Adrenal gland (tissue), 12 donors: ENCODE results near the gene KCNS1. TPM values are rescaled to one million over a fixed set of nuclear protein-coding genes. Genes with fewer than 3 reads are reported as not detected.

Experiments used
- DNase-seq, 7 donors: peaks; one replicate each; pipeline ENCODE4 v3.0.0-alpha.2; 2019 to 2020
- H3K27ac ChIP-seq, 5 donors: fragments of 200-600 bp; sonication (generic) in 4 of 5; 1 replicate in 3 of 5; 2 replicates in 2 of 5; pipeline versions ENCODE4 v1.5.1 to v1.8.0; 2016 to 2020; ENCODE audit warnings: mild to moderate bottlenecking in 1 of 5
- H3K27me3 ChIP-seq: fragments of 200-600 bp; 2 replicates; pipeline ENCODE4 v1.8.0; 2021
- H3K36me3 ChIP-seq, 2 donors: fragments of 200-600 bp; replicated peaks in 1 of 2; 1 replicate in 1 of 2; 2 replicates in 1 of 2; pipeline versions ENCODE4 v1.5.1 to v1.8.0; 2018 to 2022
- H3K4me1 ChIP-seq, 2 donors: fragments of 200-600 bp; replicated peaks in 1 of 2; 1 replicate in 1 of 2; 2 replicates in 1 of 2; pipeline versions ENCODE4 v1.5.1 to v1.8.0; 2018 to 2021
- H3K4me3 ChIP-seq, 4 donors: fragments of 200-600 bp; sonication (generic) in 3 of 4; one replicate each; pipeline ENCODE4 v1.5.1; 2016 to 2018
- H3K9me3 ChIP-seq, 3 donors: fragments of 200-600 bp; sonication (generic) in 1 of 3; replicated peaks in 1 of 3; 1 replicate in 2 of 3; 2 replicates in 1 of 3; pipeline versions ENCODE4 v1.5.1 to v1.8.0; 2016 to 2021
- CTCF ChIP-seq, 6 experiments: fragments of 450-650 bp in 4 of 6; fragments of 200-600 bp in 2 of 6; sonication (generic) in 1 of 6; IDR thresholded peaks; 1 replicate in 5 of 6; 2 replicates in 1 of 6; pipeline versions ENCODE4 v1.5.1 to v1.8.0; 2016 to 2021; ENCODE audit warnings: antibody characterized with exemption in 6 of 6, mild to moderate bottlenecking in 2 of 6, moderate library complexity in 1 of 6
- POLR2A ChIP-seq, 2 donors: fragments of 450-650 bp; IDR thresholded peaks; one replicate each; pipeline ENCODE4 v1.6.1; 2017; ENCODE audit warnings: antibody characterized with exemption in 2 of 2, mild to moderate bottlenecking in 2 of 2, moderate library complexity in 1 of 2
- WGBS, 4 donors: extraction: QIAGEN DNeasy Blood & Tissue Kit in 2 of 4; methylation state at CpG; one replicate each; pipeline versions ENCODE4 v1.1.5 to v1.1.7; 2013 to 2017; 5-methylcytosine and 5-hydroxymethylcytosine counted together
- intact Hi-C, 2 donors: fragments of 100-400 bp; cut with DNase I; formaldehyde crosslinking; loops; one replicate each; pipeline versions ENCODE4 v1.14.1 to v1.15.0; 2022 to 2023
- polyA plus RNA-seq, 3 donors: library from polyadenylated mRNA; stranded (reverse); fragments of 200-250 nt in 2 of 3; fragments of 350-450 nt in 1 of 3; fragmentation: Illumina TruSeq in 1 of 3; extraction: RNeasy Lipid Tissue Mini Kit (QIAGEN cat#74804) in 1 of 3; gene quantifications; one replicate each; pipeline ENCODE4 v1.2.3, GENCODE V29; 2013 to 2014
- total RNA-seq, 9 donors: library from RNA; depleted of rRNA in 4 of 9; stranded (reverse); fragments of >200 nt in 4 of 9; fragments of 120-200 nt in 1 of 9; fragmentation: NEBNext Ultra II Directional in 1 of 9; extraction: Animal tissue kit (Norgen Biotek cat#: 25700) in 1 of 9; gene quantifications; one replicate each; pipeline versions ENCODE4 v1.1.0 to v1.2.4, GENCODE V29; 2013 to 2023
- donor health status: healthy with polysubstance abuse.
- donor health status: Bipolar disorder and iron deficiency.
- donor health status: DM: yes; HTN: yes; CAD: no.
- donor health status: DM: no; HTN: no; CAD: no.
- donor health status: DM: no; HTN: no; CAD: no.
- donor health status: DM: yes; HTN: yes; CAD: no.

KCNS1 gene
- total and polyA plus RNA-seq, 12 donors: 0.21 to 3.7 (median 0.42) TPM

- TF ChIP-seq POLR2A (IDR thresholded peaks at IDR 0.05) (no peak), CTCF (IDR thresholded peaks at IDR 0.05) (no peak)
- DNase-seq: no peak
- Histone ChIP-seq H3K9me3 (no peaks in the 10 kb centered on the region), H3K4me3 (no peak overlapping the region), H3K4me1 (peaks cover 0 to 16% of the 10 kb centered on the region in 2 donors), H3K27ac (no peak overlapping the region), H3K36me3 (no peaks in the 10 kb centered on the region), H3K27me3 (peaks cover 35% of the 10 kb centered on the region)
- intact Hi-C loops: loop anchor here in 1 of 2 donors (10.0 kb wide), 1 partner anchor 183 kb away; no protein-coding TSS in a partner anchor
- WGBS, 4 donors: 59 to 70% (median 67%) methylated on average over 2 to 6 of the region's 6 CpGs
Measured at GRCh38 chr20:45101333-45101850, 465 bp upstream of the KCNS1 start.

DNA sequence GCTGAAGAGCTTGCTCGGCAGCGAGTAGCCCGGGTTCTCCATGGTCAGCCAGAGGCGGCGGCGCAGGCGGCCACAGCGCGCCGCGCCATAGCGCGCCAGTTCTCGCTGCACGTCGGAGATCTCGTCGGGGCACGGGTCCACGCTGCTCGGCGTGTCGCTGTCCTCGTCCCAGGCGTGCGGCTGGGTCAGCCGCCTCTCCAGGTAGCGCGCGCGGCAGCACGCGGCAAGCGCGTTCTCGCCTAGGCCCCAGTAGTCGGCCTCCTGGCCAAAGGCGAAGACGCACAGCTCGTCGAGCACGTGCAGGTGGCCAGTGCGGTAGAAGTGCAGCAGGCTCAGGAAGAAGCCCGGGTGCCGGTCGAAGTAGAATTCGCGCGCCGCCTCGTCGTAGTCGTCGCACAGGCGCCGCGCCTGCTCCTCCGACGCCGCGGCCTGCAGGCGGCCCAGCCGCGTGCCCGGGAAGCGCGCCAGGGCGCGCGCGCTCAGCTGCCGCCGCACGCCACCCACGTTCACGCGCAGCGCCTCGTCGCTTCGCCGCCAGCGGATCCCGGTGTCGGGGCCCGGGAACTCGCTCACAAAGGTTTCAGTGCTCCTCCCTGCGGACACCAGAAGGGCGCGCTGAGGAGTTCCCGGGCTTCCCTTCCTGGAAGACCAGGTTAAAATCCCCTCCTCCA is 2.7 kb downstream of the KCNS1 start:
- H3K36me3 ChIP-seq: no peaks in the 10 kb centered on the region
- H3K27ac ChIP-seq: no peak overlapping the region
- peaks cover 4 to 16% of the 10 kb centered on the region in 2 donors for H3K4me1 ChIP-seq
- intact Hi-C loops: loop anchor here in 1 of 2 donors (5.0 kb wide), 1 partner anchor 189 kb away; no protein-coding TSS in a partner anchor
- WGBS, 4 donors: 6% methylated on average over 91 of the region's 91 CpGs; no CpG with 5 or more reads in 2 of the 4 donors
- H3K4me3 ChIP-seq: peak overlapping the region in 1 of 4 donors; percentile 36
- TF ChIP-seq POLR2A (IDR thresholded peaks at IDR 0.05): no peak
- no peak for TF ChIP-seq CTCF (IDR thresholded peaks at IDR 0.05)
- peaks cover 38% of the 10 kb centered on the region for H3K27me3 ChIP-seq
- no peaks in the 10 kb centered on the region for H3K9me3 ChIP-seq
- peak in 5 of 7 donors; percentile 28 to 42 (median 32) for DNase-seq

GRCh38 chr20:45097485-45098102 is 3.3 kb downstream of the KCNS1 start:
- TF ChIP-seq POLR2A (IDR thresholded peaks at IDR 0.05) (no peak), CTCF (IDR thresholded peaks at IDR 0.05) (peak in 1 of 6 experiments; percentile 19)
- Histone ChIP-seq H3K27ac (no peak overlapping the region), H3K36me3 (no peaks in the 10 kb centered on the region), H3K4me1 (peaks cover 4 to 16% of the 10 kb centered on the region in 2 donors), H3K27me3 (peaks cover 38% of the 10 kb centered on the region), H3K4me3 (peak overlapping the region in 1 of 4 donors; percentile 36), H3K9me3 (no peaks in the 10 kb centered on the region)
- WGBS, 4 donors: 27 to 58% (median 41%) methylated on average over 6 to 56 of the region's 56 CpGs
- DNase-seq: peak in 3 of 7 donors; percentile 17 to 56 (median 22)
- intact Hi-C loops: loop anchor here in 1 of 2 donors (5.0 kb wide), 1 partner anchor 190 kb away; no protein-coding TSS in a partner anchor

- Histone ChIP-seq H3K27ac (no peak overlapping the region), H3K36me3 (no peaks in the 10 kb centered on the region), H3K4me1 (peaks cover 4 to 16% of the 10 kb centered on the region in 2 donors), H3K9me3 (no peaks in the 10 kb centered on the region), H3K27me3 (peaks cover 38% of the 10 kb centered on the region), H3K4me3 (no peak overlapping the region)
- 67 to 79% (median 74%) methylated on average over 9 of the region's 9 CpGs for WGBS, 4 donors
- DNase-seq: no peak
- intact Hi-C loops: loop anchor here in 1 of 2 donors (5.0 kb wide), 1 partner anchor 191 kb away; no protein-coding TSS in a partner anchor
- no peak for TF ChIP-seq POLR2A (IDR thresholded peaks at IDR 0.05)
- no peak for TF ChIP-seq CTCF (IDR thresholded peaks at IDR 0.05)
Measured at GRCh38 chr20:45096781-45097180, 4.1 kb downstream of the KCNS1 start.
